Glutamatergic neuron (in vitro differentiated cells): ENCODE data around the gene CDK9. TPM values are rescaled to one million over a fixed set of nuclear protein-coding genes. Genes with fewer than 3 reads are reported as not detected.

Experiments
- DNase-seq: peaks from one replicate; pipeline ENCODE4 v3.0.0; 2022
- H3K27ac Mint-ChIP-seq: one replicate; pipeline ENCODE4 v1.8.0; 2020; ENCODE audit warnings: mild to moderate bottlenecking, mixed read lengths, inconsistent platforms; ENCODE audit not compliant: unreplicated experiment
- H3K27me3 Mint-ChIP-seq: one replicate; pipeline ENCODE4 v1.8.0; 2020; ENCODE audit warnings: mild to moderate bottlenecking, moderate library complexity, mixed read lengths, inconsistent platforms; ENCODE audit not compliant: unreplicated experiment
- H3K36me3 Mint-ChIP-seq: one replicate; pipeline ENCODE4 v1.8.0; 2020; ENCODE audit warnings: mild to moderate bottlenecking, mixed read lengths, inconsistent platforms; ENCODE audit not compliant: unreplicated experiment
- H3K4me1 Mint-ChIP-seq: one replicate; pipeline ENCODE4 v1.8.0; 2020; ENCODE audit warnings: mild to moderate bottlenecking, low read depth, mixed read lengths, inconsistent platforms; ENCODE audit not compliant: unreplicated experiment
- H3K4me3 Mint-ChIP-seq: one replicate; pipeline ENCODE4 v1.8.0; 2020; ENCODE audit warnings: mild to moderate bottlenecking, mixed read lengths, inconsistent platforms; ENCODE audit not compliant: unreplicated experiment
- H3K9me3 Mint-ChIP-seq: one replicate; pipeline ENCODE4 v1.8.0; 2020; ENCODE audit warnings: mild to moderate bottlenecking, moderate library complexity, mixed read lengths, inconsistent platforms; ENCODE audit not compliant: unreplicated experiment
- total RNA-seq: library from RNA; stranded (reverse); fragmentation: NEBNext Ultra II Directional; extraction: Animal tissue kit (Norgen Biotek cat#: 25700); gene quantifications from one replicate; pipeline ENCODE4 v1.2.1, GENCODE V29; 2021; ENCODE audit not compliant: unreplicated experiment
- TF ChIP-seq, protein P1 (sequence below): fragments of 200-600 bp; sonication (generic); IDR thresholded peaks from one replicate; pipeline ENCODE4 v1.5.0; 2021; ENCODE audit not compliant: partially characterized antibody, unreplicated experiment

The CDK9 gene
- total RNA-seq, 1 donor from 2014 or later = 83.9 TPM

DNA sequence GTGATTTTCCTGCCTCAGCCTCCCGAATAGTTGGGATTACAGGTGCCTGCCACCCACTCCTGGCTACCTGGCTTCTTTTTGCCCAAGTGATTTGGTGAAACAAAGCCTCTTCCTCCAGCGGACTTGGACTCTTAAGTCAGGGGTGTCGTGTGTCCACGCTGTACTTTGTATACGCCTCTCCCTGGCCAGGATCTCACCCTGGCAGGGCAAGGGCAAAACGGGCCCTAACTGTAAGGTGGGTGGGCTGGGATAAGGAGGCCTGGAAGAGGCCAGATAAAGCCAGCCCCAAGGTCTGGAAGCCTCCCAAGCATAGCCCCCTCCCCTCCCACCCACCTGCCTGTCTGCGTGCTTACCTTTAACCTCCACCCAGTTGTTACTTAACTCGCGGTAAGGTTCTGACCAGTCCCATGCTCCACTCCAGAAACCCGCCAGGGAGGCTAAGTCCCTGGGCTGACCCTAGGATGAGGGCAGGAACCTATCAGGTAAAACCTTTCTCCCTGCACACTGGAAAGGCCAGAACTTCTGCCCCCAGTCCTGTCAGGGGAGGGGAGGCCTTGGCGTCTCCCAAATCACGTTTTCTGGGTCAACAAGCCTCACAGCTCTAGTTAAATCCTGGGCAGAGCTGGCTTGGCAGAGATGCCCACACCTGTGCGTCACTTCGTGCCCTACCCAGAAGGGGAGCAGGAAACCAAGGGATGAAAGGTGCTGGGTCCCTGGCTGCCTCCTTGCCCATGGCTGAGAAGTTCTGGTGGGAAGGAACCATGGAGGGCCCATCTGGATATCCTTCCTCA, 8.4 kb downstream of the CDK9 start:
- H3K4me1 Mint-ChIP-seq = peaks cover 5% of the 10 kb centered on the region
- peaks cover 10% of the 10 kb centered on the region for H3K9me3 Mint-ChIP-seq
- peak overlapping the region; percentile 68 for H3K27ac Mint-ChIP-seq

DNA sequence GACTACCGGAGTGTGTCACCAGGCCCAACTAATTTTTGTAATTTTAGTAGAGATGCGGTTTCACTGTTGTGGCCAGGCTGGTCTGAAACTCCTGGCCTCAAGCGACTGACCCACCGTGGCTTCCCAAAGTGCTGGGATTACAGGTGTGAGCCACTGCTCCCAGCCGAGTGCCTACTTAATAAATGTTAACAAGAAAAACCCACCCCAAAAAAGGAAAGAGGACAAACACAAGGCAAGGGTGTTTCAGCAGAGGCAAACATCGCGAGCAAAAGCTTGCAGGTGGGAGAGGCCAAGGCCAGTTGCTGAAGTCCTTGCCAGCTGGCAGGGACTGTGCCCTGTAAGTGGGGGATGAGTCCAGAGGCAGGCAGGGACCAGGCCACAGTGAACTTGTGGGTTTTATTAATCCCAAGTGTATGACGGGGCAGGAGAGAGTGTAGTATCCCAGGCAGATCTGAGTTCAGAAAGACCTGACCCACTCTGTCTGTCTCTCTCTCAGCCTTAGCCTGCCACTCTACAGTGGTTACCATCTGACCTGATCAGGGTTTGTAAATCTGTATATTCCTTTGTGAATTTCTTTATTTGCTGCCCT, 10.5 kb downstream of the CDK9 start:
- H3K9me3 Mint-ChIP-seq = peaks cover 8% of the 10 kb centered on the region
- no peak overlapping the region for H3K4me3 Mint-ChIP-seq
- no peak overlapping the region for H3K27ac Mint-ChIP-seq
- peaks cover 12% of the 10 kb centered on the region for H3K4me1 Mint-ChIP-seq
- H3K27me3 Mint-ChIP-seq = peaks cover 1% of the 10 kb centered on the region
- TF ChIP-seq, protein P1, sequence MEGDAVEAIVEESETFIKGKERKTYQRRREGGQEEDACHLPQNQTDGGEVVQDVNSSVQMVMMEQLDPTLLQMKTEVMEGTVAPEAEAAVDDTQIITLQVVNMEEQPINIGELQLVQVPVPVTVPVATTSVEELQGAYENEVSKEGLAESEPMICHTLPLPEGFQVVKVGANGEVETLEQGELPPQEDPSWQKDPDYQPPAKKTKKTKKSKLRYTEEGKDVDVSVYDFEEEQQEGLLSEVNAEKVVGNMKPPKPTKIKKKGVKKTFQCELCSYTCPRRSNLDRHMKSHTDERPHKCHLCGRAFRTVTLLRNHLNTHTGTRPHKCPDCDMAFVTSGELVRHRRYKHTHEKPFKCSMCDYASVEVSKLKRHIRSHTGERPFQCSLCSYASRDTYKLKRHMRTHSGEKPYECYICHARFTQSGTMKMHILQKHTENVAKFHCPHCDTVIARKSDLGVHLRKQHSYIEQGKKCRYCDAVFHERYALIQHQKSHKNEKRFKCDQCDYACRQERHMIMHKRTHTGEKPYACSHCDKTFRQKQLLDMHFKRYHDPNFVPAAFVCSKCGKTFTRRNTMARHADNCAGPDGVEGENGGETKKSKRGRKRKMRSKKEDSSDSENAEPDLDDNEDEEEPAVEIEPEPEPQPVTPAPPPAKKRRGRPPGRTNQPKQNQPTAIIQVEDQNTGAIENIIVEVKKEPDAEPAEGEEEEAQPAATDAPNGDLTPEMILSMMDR = no peak
- H3K36me3 Mint-ChIP-seq = no peaks in the 10 kb centered on the region
- DNase-seq = no peak

More for the DNA sequence above, 8.4 kb downstream of the CDK9 start:
- Mint-ChIP-seq H3K36me3 (no peaks in the 10 kb centered on the region), H3K27me3 (peaks cover 1% of the 10 kb centered on the region), H3K4me3 (no peak overlapping the region)
- TF ChIP-seq, protein P1 = no peak
- DNase-seq = no peak

- H3K4me1 Mint-ChIP-seq = peaks cover 12% of the 10 kb centered on the region
- DNase-seq = no peak
- H3K4me3 Mint-ChIP-seq = no peak overlapping the region
- H3K9me3 Mint-ChIP-seq = peaks cover 8% of the 10 kb centered on the region
- H3K27ac Mint-ChIP-seq = peak overlapping the region; percentile 4
- no peaks in the 10 kb centered on the region for H3K36me3 Mint-ChIP-seq
- peaks cover 2% of the 10 kb centered on the region for H3K27me3 Mint-ChIP-seq
- TF ChIP-seq, protein P1 = no peak
Observed at GRCh38 chr9:127796852-127797370, 11.1 kb downstream of the CDK9 start.

- Mint-ChIP-seq H3K4me1 (peaks cover 7% of the 10 kb centered on the region), H3K9me3 (peaks cover 8% of the 10 kb centered on the region), H3K4me3 (peak overlapping the region; percentile 74), H3K27ac (peak overlapping the region; percentile 80), H3K36me3 (no peaks in the 10 kb centered on the region), H3K27me3 (peaks cover 2% of the 10 kb centered on the region)
- TF ChIP-seq, protein P1 = no peak
- no peak for DNase-seq
Observed at GRCh38 chr9:127801955-127802575, 16.2 kb downstream of the CDK9 start.
